Immature natural killer cell (primary cell): ENCODE data around the gene CACNA1I. TPM values are rescaled to one million over a fixed set of nuclear protein-coding genes. Genes with fewer than 3 reads are reported as not detected.
"Not testable (repeated sequence)": the region's sequence is repeated elsewhere in the genome, so short reads cannot be mapped to it uniquely, and the experiment has no call there.

Source experiments
- DNase-seq, 3 donors: peaks; one replicate each; pipeline ENCODE4 v3.0.0; 2022; ENCODE audit warnings: mixed read lengths in 1 of 3
- H3K27ac Mint-ChIP-seq, 6 donors: one replicate each; pipeline ENCODE4 v1.8.0; 2020; ENCODE audit warnings: mixed read lengths in 6 of 6, mild to moderate bottlenecking in 5 of 6, inconsistent platforms in 4 of 6, moderate library complexity in 3 of 6
- H3K27me3 Mint-ChIP-seq, 3 donors: one replicate each; pipeline ENCODE4 v1.8.0; 2020 to 2021; ENCODE audit warnings: low read depth in 3 of 3, mild to moderate bottlenecking in 3 of 3, mixed read lengths in 3 of 3, moderate library complexity in 3 of 3, inconsistent platforms in 1 of 3
- H3K36me3 Mint-ChIP-seq, 3 donors: one replicate each; pipeline ENCODE4 v1.8.0; 2020; ENCODE audit warnings: mixed read lengths in 3 of 3, inconsistent platforms in 2 of 3, mild to moderate bottlenecking in 2 of 3
- H3K4me1 Mint-ChIP-seq, 2 donors: one replicate each; pipeline ENCODE4 v1.8.0; 2020; ENCODE audit warnings: inconsistent platforms in 2 of 2, mild to moderate bottlenecking in 2 of 2, mixed read lengths in 2 of 2, moderate library complexity in 1 of 2
- H3K4me3 Mint-ChIP-seq, 5 donors: one replicate each; pipeline ENCODE4 v1.8.0; 2020; ENCODE audit warnings: mild to moderate bottlenecking in 5 of 5, mixed read lengths in 5 of 5, inconsistent platforms in 3 of 5, moderate library complexity in 3 of 5
- H3K9me3 Mint-ChIP-seq, 6 donors: one replicate each; pipeline ENCODE4 v1.8.0; 2020; ENCODE audit warnings: mild to moderate bottlenecking in 6 of 6, mixed read lengths in 6 of 6, inconsistent platforms in 4 of 6, moderate library complexity in 3 of 6
- polyA plus RNA-seq, 3 donors: library from polyadenylated mRNA; unstranded; fragments of 300-500 nt; fragmentation: Illumina TruSeq; gene quantifications; one replicate each; pipeline ENCODE4 v1.2.3, GENCODE V29; 2021

CACNA1I gene
- polyA plus RNA-seq = not detected

GRCh38 chr22:39570665-39571064, at the start of gene CACNA1I:
TSS of gene CACNA1I (plus strand) at chr22:39570753. CDS start at chr22:39570753, 0 bp downstream.
- Mint-ChIP-seq H3K4me3 (no peak within 1 kb of the TSS), H3K36me3 (no peaks in the 10 kb centered on the region), H3K4me1 (peaks cover 17 to 19% of the 10 kb centered on the region in 2 donors), H3K27me3 (peaks cover 2 to 6% (median 5%) of the 10 kb centered on the region in 3 donors), H3K27ac (no peak within 1 kb of the TSS), H3K9me3 (peaks cover 0 to 2% (median 0%) of the 10 kb centered on the region in 6 donors)
- no peak for DNase-seq

- Mint-ChIP-seq H3K27ac (peak overlapping the region; percentile 85 to 99 (median 98)), H3K27me3 (peaks cover 11 to 35% (median 22%) of the 10 kb centered on the region in 3 donors), H3K36me3 (peaks cover 14 to 33% (median 16%) of the 10 kb centered on the region in 3 donors), H3K4me3 (peak overlapping the region; percentile 92 to 99 (median 96)), H3K4me1 (peaks cover 53 to 57% of the 10 kb centered on the region in 2 donors)
- DNase-seq, H3K9me3 Mint-ChIP-seq: not testable (repeated sequence)
Measured at GRCh38 chr22:39521106-39521885, 49.3 kb upstream of the CACNA1I start.

GRCh38 chr22:39522091-39522490, 48.5 kb upstream of the CACNA1I start:
- DNase-seq, H3K9me3 Mint-ChIP-seq: not testable (repeated sequence)
- Mint-ChIP-seq H3K4me3 (peak overlapping the region; percentile 92 to 99 (median 96)), H3K27me3 (peaks cover 11 to 35% (median 22%) of the 10 kb centered on the region in 3 donors), H3K36me3 (peaks cover 11 to 30% (median 16%) of the 10 kb centered on the region in 3 donors), H3K4me1 (peaks cover 56 to 60% of the 10 kb centered on the region in 2 donors), H3K27ac (peak overlapping the region; percentile 78 to 99 (median 98))

- H3K27me3 Mint-ChIP-seq = peaks cover 14 to 35% (median 22%) of the 10 kb centered on the region in 3 donors
- peak overlapping the region; percentile 92 to 99 (median 96) for H3K4me3 Mint-ChIP-seq
- H3K27ac Mint-ChIP-seq = peak overlapping the region; percentile 78 to 99 (median 98)
- H3K9me3 Mint-ChIP-seq = no peaks in the 10 kb centered on the region
- peaks cover 10 to 29% (median 16%) of the 10 kb centered on the region in 3 donors for H3K36me3 Mint-ChIP-seq
- H3K4me1 Mint-ChIP-seq = peaks cover 62 to 67% of the 10 kb centered on the region in 2 donors
- peak in 1 of 3 donors; percentile 22 for DNase-seq
Measured at GRCh38 chr22:39522567-39523300, 47.8 kb upstream of the CACNA1I start.

- Mint-ChIP-seq H3K9me3 (no peaks in the 10 kb centered on the region), H3K4me3 (peak overlapping the region in 3 of 5 donors; percentile 15 to 65 (median 30)), H3K27me3 (peaks cover 16 to 35% (median 20%) of the 10 kb centered on the region in 3 donors), H3K27ac (peak overlapping the region in 5 of 6 donors; percentile 55 to 89 (median 76)), H3K4me1 (peaks cover 70% of the 10 kb centered on the region in 2 donors), H3K36me3 (peaks cover 10 to 29% (median 16%) of the 10 kb centered on the region in 3 donors)
- no peak for DNase-seq
Measured at GRCh38 chr22:39524089-39524752, 46.3 kb upstream of the CACNA1I start.

GRCh38 chr22:39524753-39525657, 45.5 kb upstream of the CACNA1I start:
- Mint-ChIP-seq H3K9me3 (no peaks in the 10 kb centered on the region), H3K27me3 (peaks cover 15 to 31% (median 21%) of the 10 kb centered on the region in 3 donors), H3K36me3 (peaks cover 13 to 32% (median 16%) of the 10 kb centered on the region in 3 donors), H3K4me3 (peak overlapping the region in 3 of 5 donors; percentile 48 to 65 (median 64)), H3K27ac (peak overlapping the region; percentile 46 to 89 (median 74)), H3K4me1 (peaks cover 75 to 76% of the 10 kb centered on the region in 2 donors)
- DNase-seq = no peak

- H3K36me3 Mint-ChIP-seq = peaks cover 14 to 33% (median 16%) of the 10 kb centered on the region in 3 donors
- peaks cover 10 to 25% (median 16%) of the 10 kb centered on the region in 3 donors for H3K27me3 Mint-ChIP-seq
- peak overlapping the region in 1 of 5 donors; percentile 48 for H3K4me3 Mint-ChIP-seq
- H3K9me3 Mint-ChIP-seq = no peaks in the 10 kb centered on the region
- DNase-seq = no peak
- peak overlapping the region; percentile 41 to 89 (median 78) for H3K27ac Mint-ChIP-seq
- H3K4me1 Mint-ChIP-seq = peaks cover 78 to 81% of the 10 kb centered on the region in 2 donors
Measured at GRCh38 chr22:39525658-39525975, 44.9 kb upstream of the CACNA1I start.

GRCh38 chr22:39526736-39527171, 43.8 kb upstream of the CACNA1I start:
- Mint-ChIP-seq H3K9me3 (no peaks in the 10 kb centered on the region), H3K27me3 (peaks cover 8 to 14% (median 9%) of the 10 kb centered on the region in 3 donors), H3K4me1 (peaks cover 81 to 86% of the 10 kb centered on the region in 2 donors), H3K27ac (peak overlapping the region in 5 of 6 donors; percentile 14 to 78 (median 64)), H3K36me3 (peaks cover 13 to 26% (median 14%) of the 10 kb centered on the region in 3 donors), H3K4me3 (no peak overlapping the region)
- DNase-seq = no peak

GRCh38 chr22:39527481-39527961, 43.0 kb upstream of the CACNA1I start:
- DNase-seq = no peak
- H3K27ac Mint-ChIP-seq = peak overlapping the region; percentile 27 to 76 (median 63)
- peaks cover 5 to 18% (median 9%) of the 10 kb centered on the region in 3 donors for H3K36me3 Mint-ChIP-seq
- no peaks in the 10 kb centered on the region for H3K9me3 Mint-ChIP-seq
- H3K4me1 Mint-ChIP-seq = peaks cover 79 to 86% of the 10 kb centered on the region in 2 donors
- H3K4me3 Mint-ChIP-seq = no peak overlapping the region
- H3K27me3 Mint-ChIP-seq = peaks cover 8 to 10% (median 8%) of the 10 kb centered on the region in 3 donors

- DNase-seq = no peak
- no peak overlapping the region for H3K4me3 Mint-ChIP-seq
- H3K9me3 Mint-ChIP-seq = no peaks in the 10 kb centered on the region
- H3K4me1 Mint-ChIP-seq = peaks cover 77 to 85% of the 10 kb centered on the region in 2 donors
- peaks cover 0 to 16% (median 8%) of the 10 kb centered on the region in 3 donors for H3K36me3 Mint-ChIP-seq
- H3K27ac Mint-ChIP-seq = peak overlapping the region in 5 of 6 donors; percentile 8 to 57 (median 28)
- H3K27me3 Mint-ChIP-seq = peaks cover 5 to 13% (median 12%) of the 10 kb centered on the region in 3 donors
Measured at GRCh38 chr22:39528080-39528661, 42.4 kb upstream of the CACNA1I start.

GRCh38 chr22:39528681-39529486, 41.7 kb upstream of the CACNA1I start:
- Mint-ChIP-seq H3K27ac (peak overlapping the region; percentile 37 to 87 (median 76)), H3K9me3 (no peaks in the 10 kb centered on the region), H3K36me3 (peaks cover 0 to 14% (median 8%) of the 10 kb centered on the region in 3 donors), H3K27me3 (peaks cover 2 to 13% (median 10%) of the 10 kb centered on the region in 3 donors), H3K4me1 (peaks cover 74 to 81% of the 10 kb centered on the region in 2 donors), H3K4me3 (peak overlapping the region; percentile 30 to 63 (median 42))
- peak; percentile 83 to 88 (median 86) for DNase-seq
